Activated CD4-positive, alpha-beta T cell treated with anti-CD3 and anti-CD28 coated beads, Interleukin-2, amount 10 ng/mL, durations not matched to agents 7 days and 5 days (primary cell): ENCODE measurements around the gene CACNG1. TPM values are rescaled to one million over a fixed set of nuclear protein-coding genes. Genes with fewer than 3 reads are reported as not detected.
"Not testable (repeated sequence)": the region's sequence is repeated elsewhere in the genome, so short reads cannot be mapped to it uniquely, and the experiment has no call there.

Experiments
- CTCF ChIA-PET: fragments of 350-600 bp; sonication (Branson Sonifier 250); formaldehyde crosslinking; loops from one replicate; lab custom pipeline; 2021; ENCODE audit warnings: antibody characterized with exemption; lab: Charles Lee
- POLR2A ChIA-PET: fragments of 350-600 bp; sonication (Branson Sonifier 250); formaldehyde crosslinking; loops from one replicate; lab custom pipeline; 2021; ENCODE audit warnings: antibody characterized with exemption; lab: Charles Lee
- DNase-seq: peaks from one replicate; pipeline ENCODE4 v3.0.0-alpha.2; 2020
- H3K27ac Mint-ChIP-seq: one replicate; pipeline ENCODE4 v1.8.0; 2021; ENCODE audit warnings: mild to moderate bottlenecking, moderate library complexity, mixed read lengths
- H3K27me3 Mint-ChIP-seq: one replicate; pipeline ENCODE4 v1.8.0; 2021; ENCODE audit warnings: mixed read lengths
- H3K36me3 Mint-ChIP-seq: one replicate; pipeline ENCODE4 v1.8.0; 2021; ENCODE audit warnings: low read depth, mixed read lengths
- H3K4me1 Mint-ChIP-seq: one replicate; pipeline ENCODE4 v1.8.0; 2021; ENCODE audit warnings: mixed read lengths
- H3K4me3 Mint-ChIP-seq: one replicate; pipeline ENCODE4 v1.8.0; 2021; ENCODE audit warnings: mild to moderate bottlenecking, moderate library complexity, mixed read lengths
- H3K9me3 Mint-ChIP-seq: one replicate; pipeline ENCODE4 v1.8.0; 2021; ENCODE audit warnings: mixed read lengths
- total RNA-seq, 2 experiments: library from RNA; stranded (reverse); gene quantifications; one replicate each; pipeline ENCODE4 v1.2.3, GENCODE V29; 2021

CACNG1 gene
- total RNA-seq, 2 experiments from 2014 or later: not detected

GRCh38 chr17:67032985-67033384 is 11.4 kb upstream of the CACNG1 start:
- DNase-seq: no peak
- Mint-ChIP-seq H3K27ac (no peak overlapping the region), H3K9me3 (no peaks in the 10 kb centered on the region), H3K4me1 (no peaks in the 10 kb centered on the region), H3K36me3 (no peaks in the 10 kb centered on the region), H3K4me3 (no peak overlapping the region), H3K27me3 (peaks cover 6% of the 10 kb centered on the region)
- POLR2A ChIA-PET: no interaction called here
- CTCF ChIA-PET: no interaction called here

GRCh38 chr17:67033613-67034012 is 10.7 kb upstream of the CACNG1 start:
- CTCF ChIA-PET: no interaction called here
- no peak overlapping the region for H3K27ac Mint-ChIP-seq
- POLR2A ChIA-PET: no interaction called here
- no peaks in the 10 kb centered on the region for H3K4me1 Mint-ChIP-seq
- no peaks in the 10 kb centered on the region for H3K9me3 Mint-ChIP-seq
- no peak for DNase-seq
- H3K4me3 Mint-ChIP-seq: no peak overlapping the region
- H3K27me3 Mint-ChIP-seq: peaks cover 6% of the 10 kb centered on the region
- H3K36me3 Mint-ChIP-seq: no peaks in the 10 kb centered on the region

- H3K27me3 Mint-ChIP-seq: peaks cover 6% of the 10 kb centered on the region
- no peak for DNase-seq
- no peak overlapping the region for H3K4me3 Mint-ChIP-seq
- CTCF ChIA-PET: no interaction called here
- no peak overlapping the region for H3K27ac Mint-ChIP-seq
- H3K36me3 Mint-ChIP-seq: no peaks in the 10 kb centered on the region
- no peaks in the 10 kb centered on the region for H3K4me1 Mint-ChIP-seq
- POLR2A ChIA-PET: no interaction called here
- H3K9me3 Mint-ChIP-seq: no peaks in the 10 kb centered on the region
These were observed 8.9 kb upstream of the CACNG1 start for GRCh38 chr17:67035131-67036083.

- Mint-ChIP-seq H3K36me3 (no peaks in the 10 kb centered on the region), H3K4me3 (no peak overlapping the region), H3K4me1 (no peaks in the 10 kb centered on the region), H3K9me3 (no peaks in the 10 kb centered on the region), H3K27ac (no peak overlapping the region), H3K27me3 (peaks cover 6% of the 10 kb centered on the region)
- CTCF ChIA-PET: no interaction called here
- DNase-seq: no peak
- POLR2A ChIA-PET: no interaction called here
These were observed 5.4 kb upstream of the CACNG1 start for GRCh38 chr17:67038861-67039365.

GRCh38 chr17:67040652-67041051 is 3.7 kb upstream of the CACNG1 start:
- Mint-ChIP-seq H3K4me1 (no peaks in the 10 kb centered on the region), H3K9me3 (no peaks in the 10 kb centered on the region), H3K36me3 (no peaks in the 10 kb centered on the region), H3K27ac (no peak overlapping the region), H3K4me3 (no peak overlapping the region), H3K27me3 (peaks cover 4% of the 10 kb centered on the region)
- no peak for DNase-seq
- CTCF ChIA-PET: no interaction called here
- POLR2A ChIA-PET: no interaction called here

GRCh38 chr17:67041119-67041518 is 3.2 kb upstream of the CACNG1 start:
- POLR2A ChIA-PET, H3K9me3 Mint-ChIP-seq, H3K4me3 Mint-ChIP-seq, H3K27me3 Mint-ChIP-seq, H3K27ac Mint-ChIP-seq, CTCF ChIA-PET, H3K36me3 Mint-ChIP-seq, H3K4me1 Mint-ChIP-seq, DNase-seq: not testable (repeated sequence)

- ChIA-PET CTCF (no interaction called here), POLR2A (no interaction called here)
- H3K4me1 Mint-ChIP-seq: no peaks in the 10 kb centered on the region
These were observed 2.8 kb upstream of the CACNG1 start for GRCh38 chr17:67041531-67041930.

GRCh38 chr17:67041941-67042899 is 2.1 kb upstream of the CACNG1 start:
- no peak for DNase-seq
- Mint-ChIP-seq H3K27ac (no peak overlapping the region), H3K4me1 (no peaks in the 10 kb centered on the region), H3K4me3 (no peak overlapping the region), H3K9me3 (peaks cover under 1% of the 10 kb centered on the region), H3K36me3 (no peaks in the 10 kb centered on the region), H3K27me3 (no peaks in the 10 kb centered on the region)
- ChIA-PET POLR2A (no interaction called here), CTCF (no interaction called here)

More at GRCh38 chr17:67041531-67041930, 2.8 kb upstream of the CACNG1 start:
- Mint-ChIP-seq H3K36me3 (no peaks in the 10 kb centered on the region), H3K27me3 (peaks cover under 1% of the 10 kb centered on the region), H3K9me3 (no peaks in the 10 kb centered on the region), H3K27ac (no peak overlapping the region), H3K4me3 (no peak overlapping the region)
- DNase-seq: no peak

- POLR2A ChIA-PET: no interaction called here
- H3K4me3 Mint-ChIP-seq: no peak overlapping the region
- no peaks in the 10 kb centered on the region for H3K4me1 Mint-ChIP-seq
- CTCF ChIA-PET: no interaction called here
- H3K27ac Mint-ChIP-seq: no peak overlapping the region
- DNase-seq: no peak
- H3K9me3 Mint-ChIP-seq: peaks cover 8% of the 10 kb centered on the region
- no peaks in the 10 kb centered on the region for H3K36me3 Mint-ChIP-seq
- H3K27me3 Mint-ChIP-seq: peaks cover under 1% of the 10 kb centered on the region
These were observed 1.1 kb upstream of the CACNG1 start for GRCh38 chr17:67043283-67043682.

- POLR2A ChIA-PET: no interaction called here
- no peaks in the 10 kb centered on the region for H3K4me1 Mint-ChIP-seq
- no peak overlapping the region for H3K4me3 Mint-ChIP-seq
- H3K27me3 Mint-ChIP-seq: peaks cover 7% of the 10 kb centered on the region
- peaks cover 3% of the 10 kb centered on the region for H3K36me3 Mint-ChIP-seq
- no peak for DNase-seq
- CTCF ChIA-PET: no interaction called here
- H3K27ac Mint-ChIP-seq: no peak overlapping the region
- H3K9me3 Mint-ChIP-seq: peaks cover 17% of the 10 kb centered on the region
These were observed 586 bp downstream of the CACNG1 start for GRCh38 chr17:67044940-67045339.

GRCh38 chr17:67046398-67046797 is 2.0 kb downstream of the CACNG1 start:
- CTCF ChIA-PET: no interaction called here

GRCh38 chr17:67047382-67047781 is 3.0 kb downstream of the CACNG1 start:
- CTCF ChIA-PET: no interaction called here
- H3K9me3 Mint-ChIP-seq: peaks cover 17% of the 10 kb centered on the region
- no peak overlapping the region for H3K27ac Mint-ChIP-seq
- peaks cover 7% of the 10 kb centered on the region for H3K27me3 Mint-ChIP-seq
- no peaks in the 10 kb centered on the region for H3K4me1 Mint-ChIP-seq
- POLR2A ChIA-PET: no interaction called here
- peaks cover 3% of the 10 kb centered on the region for H3K36me3 Mint-ChIP-seq
- no peak for DNase-seq
- H3K4me3 Mint-ChIP-seq: no peak overlapping the region

More at GRCh38 chr17:67046398-67046797, 2.0 kb downstream of the CACNG1 start:
- Mint-ChIP-seq H3K4me3 (no peak overlapping the region), H3K9me3 (peaks cover 17% of the 10 kb centered on the region), H3K27me3 (peaks cover 7% of the 10 kb centered on the region), H3K4me1 (no peaks in the 10 kb centered on the region), H3K27ac (no peak overlapping the region), H3K36me3 (peaks cover 3% of the 10 kb centered on the region)
- POLR2A ChIA-PET: no interaction called here
- no peak for DNase-seq
